ENCODE measurements around the gene BMP6. TPM values are rescaled to one million over a fixed set of nuclear protein-coding genes. Genes with fewer than 3 reads are reported as not detected.
"Not testable (repeated sequence)": the region's sequence is repeated elsewhere in the genome, so short reads cannot be mapped to it uniquely, and the experiment has no call there.

Gene BMP6
- total RNA-seq, 2 experiments from 2014 or later = not detected

DNA sequence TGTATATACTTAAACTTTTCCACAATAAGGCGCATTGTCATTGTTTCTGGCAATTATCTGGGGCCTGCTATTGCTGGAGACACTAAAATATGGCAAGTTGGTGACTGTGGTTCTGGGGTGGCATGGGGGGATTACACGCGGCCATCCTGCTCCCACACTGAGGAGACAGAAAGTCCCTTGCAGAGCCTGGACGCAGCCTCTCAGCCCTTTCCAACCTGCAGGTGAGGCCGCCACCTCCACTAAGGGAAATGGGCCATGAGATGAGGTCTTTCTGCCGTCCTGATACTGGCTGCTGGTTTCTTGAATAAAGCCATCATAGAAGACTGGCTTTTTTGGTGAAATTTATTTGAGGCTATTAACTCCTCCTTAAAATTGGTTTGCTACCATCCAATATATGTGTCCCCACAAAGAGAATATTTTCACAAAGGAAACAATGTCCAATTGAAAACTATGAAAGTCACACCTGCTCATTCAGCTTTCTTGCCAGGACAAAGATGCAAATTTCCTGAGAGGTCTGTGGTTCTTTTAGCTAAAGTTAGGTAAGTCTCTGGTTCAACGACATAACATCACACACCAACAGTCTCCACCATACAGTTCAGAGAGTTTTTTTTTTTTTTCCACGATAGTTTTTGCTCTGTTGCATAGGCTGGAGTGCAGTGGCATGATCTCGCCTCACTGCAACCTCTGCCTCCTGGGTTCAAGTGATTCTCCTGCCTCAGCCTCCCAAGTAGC lies 171.7 kb downstream of the BMP6 start:
- no peaks in the 10 kb centered on the region for H3K4me1 Mint-ChIP-seq (ENCODE audit: low read depth)
- Histone ChIP-seq H3K27me3 (ENCODE audit: control insufficient read depth in 1 of 2, insufficient read depth in 2 of 2, low read length in 2 of 2) (no peaks in the 10 kb centered on the region), H3K36me3 (ENCODE audit: insufficient read depth, low read length) (peaks cover 76% of the 10 kb centered on the region), H3K4me1 (ENCODE audit: insufficient read depth, low read length) (no peaks in the 10 kb centered on the region), H3K27ac (ENCODE audit: low read depth in 1 of 2, low read length in 2 of 2) (no peak overlapping the region), H3K9me3 (ENCODE audit: control insufficient read depth in 1 of 2, insufficient read depth in 1 of 2, low read length in 2 of 2) (no peaks in the 10 kb centered on the region), H3K4me3 (ENCODE audit: low read length) (no peak overlapping the region)
- ChIA-PET CTCF (no interaction called here), POLR2A (no interaction called here)
- no peak for ATAC-seq (ENCODE audit: poor library complexity)
- no peak for TF ChIP-seq CTCF (IDR thresholded peaks at IDR 0.05)
- H3K4me3 Mint-ChIP-seq = no peak overlapping the region
- H3K36me3 Mint-ChIP-seq (ENCODE audit: low read depth) = peaks cover 87% of the 10 kb centered on the region
- no peaks in the 10 kb centered on the region for H3K9me3 Mint-ChIP-seq
- intact Hi-C loops (cut with DNase I, micrococcal nuclease) = loop anchor here in 1 of 2 experiments (2.0 kb wide), 1 partner anchor 321 kb away; no protein-coding TSS in a partner anchor
- no peak overlapping the region for H3K27ac Mint-ChIP-seq
- H3K27me3 Mint-ChIP-seq = no peaks in the 10 kb centered on the region
- no peak for DNase-seq

- CTCF ChIA-PET; H3K27me3 ChIP-seq (ENCODE audit: control insufficient read depth in 1 of 2, insufficient read depth in 2 of 2, low read length in 2 of 2): not testable (repeated sequence)
Observed at GRCh38 chr6:7898193-7898586, 172.3 kb downstream of the BMP6 start.

GRCh38 chr6:7899101-7899888 lies 173.4 kb downstream of the BMP6 start:
- Mint-ChIP-seq H3K27ac (no peak overlapping the region), H3K36me3 (ENCODE audit: low read depth) (peaks cover 87% of the 10 kb centered on the region), H3K4me3 (no peak overlapping the region), H3K9me3 (no peaks in the 10 kb centered on the region), H3K4me1 (ENCODE audit: low read depth) (no peaks in the 10 kb centered on the region), H3K27me3 (no peaks in the 10 kb centered on the region)
- H3K27ac ChIP-seq (ENCODE audit: low read depth in 1 of 2, low read length in 2 of 2) = no peak overlapping the region
- TF ChIP-seq CTCF (IDR thresholded peaks at IDR 0.05) = no peak
- H3K36me3 ChIP-seq (ENCODE audit: insufficient read depth, low read length) = peaks cover 72% of the 10 kb centered on the region
- H3K9me3 ChIP-seq (ENCODE audit: control insufficient read depth in 1 of 2, insufficient read depth in 1 of 2, low read length in 2 of 2) = no peaks in the 10 kb centered on the region
- ATAC-seq (ENCODE audit: poor library complexity) (no peak), DNase-seq (peak in 3 of 14 experiments; percentile 6 to 10 (median 7))
- ChIA-PET POLR2A (no interaction called here), CTCF (no interaction called here)
- H3K4me3 ChIP-seq (ENCODE audit: low read length) = no peak overlapping the region
- H3K27me3 ChIP-seq (ENCODE audit: control insufficient read depth in 1 of 2, insufficient read depth in 2 of 2, low read length in 2 of 2) = no peaks in the 10 kb centered on the region
- no peaks in the 10 kb centered on the region for H3K4me1 ChIP-seq (ENCODE audit: insufficient read depth, low read length)
- intact Hi-C loops (cut with DNase I, micrococcal nuclease) = loop anchor here in 1 of 2 experiments (2.0 kb wide), 1 partner anchor 320 kb away; no protein-coding TSS in a partner anchor

More at GRCh38 chr6:7898193-7898586, 172.3 kb downstream of the BMP6 start:
- ATAC-seq (ENCODE audit: poor library complexity); H3K27me3 Mint-ChIP-seq; H3K9me3 ChIP-seq (ENCODE audit: control insufficient read depth in 1 of 2, insufficient read depth in 1 of 2, low read length in 2 of 2); H3K4me1 Mint-ChIP-seq (ENCODE audit: low read depth); H3K9me3 Mint-ChIP-seq; H3K27ac ChIP-seq (ENCODE audit: low read depth in 1 of 2, low read length in 2 of 2); H3K27ac Mint-ChIP-seq; H3K4me3 ChIP-seq (ENCODE audit: low read length); H3K4me3 Mint-ChIP-seq; POLR2A ChIA-PET; DNase-seq; H3K4me1 ChIP-seq (ENCODE audit: insufficient read depth, low read length): not testable (repeated sequence)
- peaks cover 77% of the 10 kb centered on the region for H3K36me3 ChIP-seq (ENCODE audit: insufficient read depth, low read length)
- intact Hi-C loops (cut with DNase I, micrococcal nuclease) = loop anchor here in 1 of 2 experiments (2.0 kb wide), 1 partner anchor 321 kb away; no protein-coding TSS in a partner anchor
- H3K36me3 Mint-ChIP-seq (ENCODE audit: low read depth) = peaks cover 87% of the 10 kb centered on the region

Data from CD4-positive, alpha-beta T cell (primary cell).